A549 (cell line): Measurements from ENCODE around the gene DOK6. TPM values are rescaled to one million over a fixed set of nuclear protein-coding genes. Genes with fewer than 3 reads are reported as not detected.

Experiments
- ATAC-seq, 2 experiments: fragments of 200-7000 bp in 1 of 2; fragments of >200 bp in 1 of 2; cut with Nextera tagmentation in 1 of 2; cut with Tn5 transposase in 1 of 2; 3 replicates each; pipeline versions ENCODE4 v1.8.0 to v1.9.1; 2018 to 2020; ENCODE audit warnings: mild to moderate bottlenecking in 1 of 2, moderate library complexity in 1 of 2
- CTCF ChIA-PET: fragments of 300-600 bp; sonication (Branson Sonifier 250); formaldehyde crosslinking; extraction: SDS; loops from one replicate; lab custom pipeline; 2021; ENCODE audit warnings: antibody characterized with exemption, inconsistent platforms; lab: Yijun Ruan, JAX
- POLR2A ChIA-PET: fragments of 350-600 bp; formaldehyde crosslinking; extraction: SDS; loops from one replicate; lab custom pipeline; 2021; ENCODE audit warnings: antibody characterized with exemption, inconsistent platforms; lab: Yijun Ruan, JAX
- DNase-seq, 2 experiments: peaks; one replicate each; pipeline versions ENCODE4 v3.0.0 to v3.0.0-alpha.2; 2011 to 2016; ENCODE audit warnings: low read depth in 1 of 2, low spot score in 1 of 2
- FAIRE-seq: peaks from 2 replicates; lab custom pipeline; 2011; peaks lifted over from hg19 to GRCh38; lab: Jason Lieb, UNC
- H3K27ac ChIP-seq, 2 experiments: fragments of >200 bp; sonication (Bioruptor Twin); formaldehyde crosslinking; 3 replicates each; pipeline ENCODE4 v1.5.1; 2016 to 2017
- H3K4me1 ChIP-seq: fragments of >200 bp; sonication (Bioruptor Twin); formaldehyde crosslinking; 3 replicates; pipeline ENCODE4 v1.6.1; 2016
- H3K4me2 ChIP-seq: fragments of >200 bp; sonication (Bioruptor Twin); formaldehyde crosslinking; 3 replicates; pipeline ENCODE4 v1.6.1; 2016
- H3K4me3 ChIP-seq: fragments of >200 bp; sonication (Bioruptor Twin); formaldehyde crosslinking; 3 replicates; pipeline ENCODE4 v1.5.1; 2016
- H3K9me3 ChIP-seq: fragments of >200 bp; sonication (Bioruptor Twin); formaldehyde crosslinking; 3 replicates; pipeline ENCODE4 v1.6.1; 2016
- BHLHE40 ChIP-seq: IDR thresholded peaks from 2 replicates; pipeline ENCODE4 v1.6.1; 2012; ENCODE audit warnings: low read depth, low read length, inconsistent platforms
- CBX2 ChIP-seq: fragments of 200-600 bp; sonication (generic); IDR thresholded peaks from 2 replicates; pipeline ENCODE4 v1.6.1; 2016; ENCODE audit warnings: low read depth, mild to moderate bottlenecking, borderline replicate concordance
- CHD2 ChIP-seq: fragments of 150-350 bp; IDR thresholded peaks from 2 replicates; pipeline ENCODE4 v1.6.1; 2014; ENCODE audit warnings: low read length; ENCODE audit not compliant: partially characterized antibody
- CHD4 ChIP-seq: fragments of 200-600 bp; sonication (generic); IDR thresholded peaks from 2 replicates; pipeline ENCODE4 v1.6.1; 2016; ENCODE audit warnings: antibody characterized with exemption, mild to moderate bottlenecking, borderline replicate concordance
- EHF ChIP-seq: fragments of 250-450 bp; sonication (Bioruptor Pico); IDR thresholded peaks from 2 replicates; pipeline ENCODE4 v1.5.0; 2020; ENCODE audit warnings: mild to moderate bottlenecking
- EHMT2 ChIP-seq: fragments of 200-600 bp; sonication (generic); IDR thresholded peaks from 2 replicates; pipeline ENCODE4 v1.6.1; 2016; ENCODE audit warnings: antibody characterized with exemption, low read depth, mild to moderate bottlenecking, moderate library complexity
- ESRRA ChIP-seq: fragments of 150-350 bp; IDR thresholded peaks from 2 replicates; pipeline ENCODE4 v1.6.1; 2014; ENCODE audit warnings: mild to moderate bottlenecking, low read length, borderline replicate concordance
- FOSB ChIP-seq: fragments of 250-450 bp; sonication (Bioruptor Pico); IDR thresholded peaks from 2 replicates; pipeline ENCODE4 v1.5.0; 2020; ENCODE audit warnings: mild to moderate bottlenecking, moderate library complexity
- FOXS1 ChIP-seq: fragments of 250-450 bp; sonication (Bioruptor Pico); IDR thresholded peaks from 2 replicates; pipeline ENCODE4 v1.5.0; 2020; ENCODE audit warnings: mild to moderate bottlenecking, moderate library complexity
- HES2 ChIP-seq: fragments of >200 bp; sonication (Bioruptor Twin); formaldehyde crosslinking; IDR thresholded peaks from 2 replicates; pipeline ENCODE4 v1.6.1; 2016
- HOXA7 ChIP-seq: fragments of 250-450 bp; sonication (Bioruptor Pico); IDR thresholded peaks from 2 replicates; pipeline ENCODE4 v1.5.0; 2020; ENCODE audit warnings: mild to moderate bottlenecking, moderate library complexity
- HOXB13 ChIP-seq: fragments of 250-450 bp; sonication (Bioruptor Pico); IDR thresholded peaks from 2 replicates; pipeline ENCODE4 v1.5.0; 2020; ENCODE audit warnings: low read depth, mild to moderate bottlenecking, moderate library complexity
- JUNB ChIP-seq: fragments of >200 bp; sonication (Bioruptor Twin); formaldehyde crosslinking; IDR thresholded peaks from 2 replicates; pipeline ENCODE4 v1.6.1; 2016
- MAFK ChIP-seq: fragments of 450-650 bp; IDR thresholded peaks from 2 replicates; pipeline ENCODE4 v1.6.1; 2014; ENCODE audit not compliant: partially characterized antibody
- MAX ChIP-seq: IDR thresholded peaks from 2 replicates; pipeline ENCODE4 v1.6.1; 2012
- MYC ChIP-seq: IDR thresholded peaks from 2 replicates; pipeline ENCODE4 v1.6.1; 2012; ENCODE audit warnings: mild to moderate bottlenecking, inconsistent platforms, low read length, improper control_type of control experiment, borderline replicate concordance
- PHF8 ChIP-seq: fragments of 200-600 bp; sonication (generic); IDR thresholded peaks from 2 replicates; pipeline ENCODE4 v1.6.1; 2016; ENCODE audit warnings: low read depth, mild to moderate bottlenecking, antibody characterized with exemption, moderate library complexity, borderline replicate concordance
- POLR2A ChIP-seq: IDR thresholded peaks from 2 replicates; pipeline ENCODE4 v1.6.1; 2012; ENCODE audit warnings: mild to moderate bottlenecking, low read length
- RAD21 ChIP-seq, 2 experiments: fragments of >200 bp in 1 of 2; sonication (Bioruptor Twin) in 1 of 2; formaldehyde crosslinking in 1 of 2; IDR thresholded peaks in 1 of 2; conservative IDR thresholded peaks in 1 of 2; 2 replicates in 1 of 2; 3 replicates in 1 of 2; pipeline ENCODE4 v1.6.1; 2012 to 2018; ENCODE audit warnings: inconsistent platforms in 1 of 2
- RCOR1 ChIP-seq: fragments of 150-350 bp; IDR thresholded peaks from 2 replicates; pipeline ENCODE4 v1.6.1; 2014; ENCODE audit warnings: antibody characterized with exemption, low read length, low read depth
- RFX5 ChIP-seq: fragments of 450-650 bp; IDR thresholded peaks from 2 replicates; pipeline ENCODE4 v1.7.1; 2014; ENCODE audit warnings: antibody characterized with exemption, mild to moderate bottlenecking, moderate library complexity
- RNF2 ChIP-seq: fragments of 200-600 bp; sonication (generic); IDR thresholded peaks from 2 replicates; pipeline ENCODE4 v1.6.1; 2016; ENCODE audit warnings: low read depth, mild to moderate bottlenecking, antibody characterized with exemption, moderate library complexity, borderline replicate concordance
- TP53 ChIP-seq: fragments of 250-450 bp; sonication (Bioruptor Pico); IDR thresholded peaks from 2 replicates; pipeline ENCODE4 v1.5.0; 2021; ENCODE audit warnings: mild to moderate bottlenecking, moderate library complexity
- ZNF302 ChIP-seq: fragments of 250-450 bp; sonication (Bioruptor Pico); IDR thresholded peaks from 2 replicates; pipeline ENCODE4 v1.9.0; 2021; ENCODE audit warnings: inconsistent platforms, mild to moderate bottlenecking, moderate library complexity
- WGBS: methylation state at CpG from one replicate; pipeline ENCODE4 v1.1.6; 2017; ENCODE audit errors: missing lambda C conversion rate; 5-methylcytosine and 5-hydroxymethylcytosine counted together
- polyA plus RNA-seq, 4 experiments: library from polyadenylated mRNA; depleted of rRNA in 3 of 4; stranded (reverse); fragments of >200 nt; fragmentation: RNase III in 1 of 4; extraction: RNeasy Plus Mini Kit Qiagen cat#74134 plus additional on column Dnase treatment in 1 of 4; gene quantifications; 2 replicates in 3 of 4; 3 replicates in 1 of 4; pipeline ENCODE4 v1.2.3, GENCODE V29; 2011 to 2017
- TF ChIP-seq, protein P1 (sequence below): fragments of 150-350 bp; IDR thresholded peaks from 2 replicates; pipeline ENCODE4 v1.6.1; 2014; ENCODE audit warnings: low read depth, mild to moderate bottlenecking, low read length

DOK6 gene
- polyA plus RNA-seq, 2 of the 4 experiments (the other 2 are of a cell fraction) = not detected

DNA sequence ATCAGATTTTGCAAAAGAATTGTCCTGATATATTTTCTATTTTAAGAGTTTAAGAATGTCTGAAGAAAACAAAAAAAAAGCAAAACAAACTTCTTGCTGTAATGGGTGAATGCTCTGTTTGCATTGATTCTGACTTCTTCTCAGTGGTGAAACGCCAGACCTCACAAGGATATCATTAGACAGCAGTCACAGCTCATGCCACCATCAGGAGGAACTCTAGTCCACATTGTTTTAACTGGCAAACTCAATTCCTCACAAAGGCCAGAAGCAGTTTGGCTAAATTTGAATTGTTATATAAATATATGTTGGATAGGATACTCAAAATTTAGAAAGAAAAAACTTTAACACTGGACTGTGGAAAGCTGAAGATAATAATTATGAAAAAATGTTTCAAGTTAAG lies 89.4 kb downstream of the DOK6 start:
- TF ChIP-seq RNF2 (no peak), MAX (no peak), RCOR1 (no peak), CHD2 (no peak), EHMT2 (no peak), RFX5 (no peak), POLR2A (no peak), ZNF302 (CRISPR knock-in tag) (no peak), FOSB (no peak), EHF (CRISPR knock-in tag) (no peak), MAFK (no peak), JUNB (no peak), BHLHE40 (no peak), TP53 (CRISPR knock-in tag) (no peak), RAD21 (conservative IDR thresholded peaks at IDR 0.05 in 1 of 2, IDR thresholded peaks at IDR 0.05 in 1 of 2) (no peak), HOXB13 (no peak), FOXS1 (CRISPR knock-in tag) (no peak)
- no peak overlapping the region for H3K4me3 ChIP-seq
- FAIRE-seq (no peak), ATAC-seq (no peak), DNase-seq (no peak)
- H3K9me3 ChIP-seq = no peaks in the 10 kb centered on the region
- H3K4me2 ChIP-seq = no peak overlapping the region
- WGBS = 21% methylated on average over 1 of the region's 1 CpG
- H3K27ac ChIP-seq = no peak overlapping the region
- no peaks in the 10 kb centered on the region for H3K4me1 ChIP-seq
- CTCF ChIA-PET = interaction anchor here (0.6 kb wide), 1 partner anchor 98 kb away, joined by 3 read pairs; no protein-coding TSS in a partner anchor
- POLR2A ChIA-PET = no interaction called here

- ChIA-PET CTCF (no interaction called here), POLR2A (no interaction called here)
- no peaks in the 10 kb centered on the region for H3K9me3 ChIP-seq
- H3K4me3 ChIP-seq = no peak overlapping the region
- TF ChIP-seq MAFK (no peak), PHF8 (no peak), CHD4 (no peak), ESRRA (no peak), HES2 (no peak)
- TF ChIP-seq, protein P1, sequence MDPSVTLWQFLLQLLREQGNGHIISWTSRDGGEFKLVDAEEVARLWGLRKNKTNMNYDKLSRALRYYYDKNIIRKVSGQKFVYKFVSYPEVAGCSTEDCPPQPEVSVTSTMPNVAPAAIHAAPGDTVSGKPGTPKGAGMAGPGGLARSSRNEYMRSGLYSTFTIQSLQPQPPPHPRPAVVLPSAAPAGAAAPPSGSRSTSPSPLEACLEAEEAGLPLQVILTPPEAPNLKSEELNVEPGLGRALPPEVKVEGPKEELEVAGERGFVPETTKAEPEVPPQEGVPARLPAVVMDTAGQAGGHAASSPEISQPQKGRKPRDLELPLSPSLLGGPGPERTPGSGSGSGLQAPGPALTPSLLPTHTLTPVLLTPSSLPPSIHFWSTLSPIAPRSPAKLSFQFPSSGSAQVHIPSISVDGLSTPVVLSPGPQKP = no peak
- FAIRE-seq (no peak), DNase-seq (no peak), ATAC-seq (no peak)
- no peaks in the 10 kb centered on the region for H3K4me1 ChIP-seq
- no peak overlapping the region for H3K27ac ChIP-seq
- 54% methylated on average over 4 of the region's 4 CpGs for WGBS
- H3K4me2 ChIP-seq = no peak overlapping the region
These were observed 90.1 kb downstream of the DOK6 start for GRCh38 chr18:69490813-69491212.

- no peaks in the 10 kb centered on the region for H3K9me3 ChIP-seq
- H3K4me3 ChIP-seq = no peak overlapping the region
- H3K27ac ChIP-seq = no peak overlapping the region
- no peak overlapping the region for H3K4me2 ChIP-seq
- no peak for FAIRE-seq
- 25% methylated on average over 2 of the region's 2 CpGs for WGBS
- no peak for DNase-seq
- CTCF ChIA-PET = no interaction called here
- POLR2A ChIA-PET = no interaction called here
- no peaks in the 10 kb centered on the region for H3K4me1 ChIP-seq
- ATAC-seq = no peak
- TF ChIP-seq HOXA7 (CRISPR knock-in tag) = no peak
- TF ChIP-seq MYC = no peak
- no peak for TF ChIP-seq POLR2A
- TF ChIP-seq CBX2 = no peak
These were observed 90.9 kb downstream of the DOK6 start for GRCh38 chr18:69491576-69491975.
